VCaP (cell line): ENCODE data around the gene AGPAT1.

Experiments
- H3K27ac ChIP-seq: fragments of 450-650 bp; 2 replicates; pipeline ENCODE4 v1.5.1; 2017
- CTCF ChIP-seq: fragments of 450-650 bp; conservative IDR thresholded peaks from 2 replicates; pipeline ENCODE4 v1.5.1; 2017; ENCODE audit warnings: mild to moderate bottlenecking, moderate library complexity

The AGPAT1 gene

GRCh38 chr6:32154514-32155161, 21.2 kb downstream of the AGPAT1 start:
- peak overlapping the region; percentile 89 for H3K27ac ChIP-seq

GRCh38 chr6:32153564-32154513, 22.0 kb downstream of the AGPAT1 start, which contains the start of gene PPT2:
TSS of gene PPT2 (plus strand) at chr6:32154141. CDS start at chr6:32154595, 454 bp downstream.
- H3K27ac ChIP-seq = peak within 1 kb of the TSS; percentile 89
- TF ChIP-seq CTCF = no peak

More at GRCh38 chr6:32154514-32155161, 21.2 kb downstream of the AGPAT1 start:
- peak; percentile 75 for TF ChIP-seq CTCF

GRCh38 chr6:32152769-32153563, 22.9 kb downstream of the AGPAT1 start:
- peak overlapping the region; percentile 89 for H3K27ac ChIP-seq
- TF ChIP-seq CTCF = no peak

GRCh38 chr6:32151863-32152768, 23.8 kb downstream of the AGPAT1 start, which contains the start of gene PRRT1:
TSS of gene PRRT1 (minus strand) at chr6:32151939. CDS start at chr6:32151827, 112 bp downstream.
- no peak for TF ChIP-seq CTCF
- H3K27ac ChIP-seq = no peak within 1 kb of the TSS

GRCh38 chr6:32151181-32151862, 24.6 kb downstream of the AGPAT1 start:
- H3K27ac ChIP-seq = no peak overlapping the region
- TF ChIP-seq CTCF = no peak
